Right atrium auricular region (tissue), 2 donors: ENCODE data around the gene SLC35D3. TPM values are rescaled to one million over a fixed set of nuclear protein-coding genes. Genes with fewer than 3 reads are reported as not detected.
"Not testable (repeated sequence)": the region's sequence is repeated elsewhere in the genome, so short reads cannot be mapped to it uniquely, and the experiment has no call there.

Experiments used
- DNase-seq: peaks from one replicate; pipeline ENCODE4 v3.0.0-alpha.2; 2019; ENCODE audit warnings: low spot score
- H3K27ac ChIP-seq, 2 donors: fragments of 200-600 bp; sonication (generic); 1 replicate in 1 of 2; 2 replicates in 1 of 2; pipeline ENCODE4 v1.5.1; 2016 to 2019
- H3K27me3 ChIP-seq, 2 donors: fragments of 200-600 bp; sonication (generic); one replicate each; pipeline versions ENCODE4 v1.5.1 to v1.6.0; 2017 to 2019
- H3K36me3 ChIP-seq: fragments of 200-600 bp; sonication (generic); one replicate; pipeline ENCODE4 v1.5.1; 2016
- H3K4me1 ChIP-seq, 2 donors: fragments of 200-600 bp; sonication (generic); one replicate each; pipeline versions ENCODE4 v1.5.1 to v1.6.0; 2017 to 2019
- H3K4me3 ChIP-seq, 2 donors: fragments of 200-600 bp; sonication (generic); 1 replicate in 1 of 2; 2 replicates in 1 of 2; pipeline ENCODE4 v1.5.1; 2017 to 2019; ENCODE audit warnings: mild to moderate bottlenecking in 1 of 2, moderate library complexity in 1 of 2
- H3K9me3 ChIP-seq, 2 donors: fragments of 200-600 bp; sonication (generic); one replicate each; pipeline ENCODE4 v1.5.1; 2019
- total RNA-seq, 2 donors: library from RNA; depleted of rRNA; stranded (reverse); fragments of >200 nt; gene quantifications; one replicate each; pipeline ENCODE4 v1.1.0, GENCODE V29; 2016
- TF ChIP-seq, protein P1 (sequence below), 2 donors: fragments of 200-600 bp; sonication (generic); IDR thresholded peaks; one replicate each; pipeline ENCODE4 v1.5.1; 2019; ENCODE audit warnings: antibody characterized with exemption in 2 of 2

The SLC35D3 gene
- total RNA-seq, 2 donors from 2014 or later, result not detected

DNA sequence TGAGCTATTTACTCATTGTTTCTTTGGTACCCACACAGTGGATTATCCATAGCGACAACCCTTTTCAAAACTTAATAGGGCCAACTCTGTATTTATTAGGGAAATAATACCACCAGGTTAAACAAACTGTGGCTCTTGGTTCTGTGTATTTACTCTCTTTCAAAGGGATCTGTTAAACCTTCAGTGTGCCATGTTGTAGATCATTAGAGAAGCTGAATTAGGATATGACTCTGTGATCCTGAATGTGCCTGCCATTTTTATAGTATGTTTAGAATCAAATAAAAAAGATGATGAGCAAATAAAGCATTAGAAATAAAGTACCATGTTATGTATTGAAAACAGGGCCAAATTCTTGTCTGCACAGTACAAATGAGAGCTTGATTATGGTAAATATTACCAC, 25.0 kb upstream of the SLC35D3 start:
- TF ChIP-seq, protein P1, sequence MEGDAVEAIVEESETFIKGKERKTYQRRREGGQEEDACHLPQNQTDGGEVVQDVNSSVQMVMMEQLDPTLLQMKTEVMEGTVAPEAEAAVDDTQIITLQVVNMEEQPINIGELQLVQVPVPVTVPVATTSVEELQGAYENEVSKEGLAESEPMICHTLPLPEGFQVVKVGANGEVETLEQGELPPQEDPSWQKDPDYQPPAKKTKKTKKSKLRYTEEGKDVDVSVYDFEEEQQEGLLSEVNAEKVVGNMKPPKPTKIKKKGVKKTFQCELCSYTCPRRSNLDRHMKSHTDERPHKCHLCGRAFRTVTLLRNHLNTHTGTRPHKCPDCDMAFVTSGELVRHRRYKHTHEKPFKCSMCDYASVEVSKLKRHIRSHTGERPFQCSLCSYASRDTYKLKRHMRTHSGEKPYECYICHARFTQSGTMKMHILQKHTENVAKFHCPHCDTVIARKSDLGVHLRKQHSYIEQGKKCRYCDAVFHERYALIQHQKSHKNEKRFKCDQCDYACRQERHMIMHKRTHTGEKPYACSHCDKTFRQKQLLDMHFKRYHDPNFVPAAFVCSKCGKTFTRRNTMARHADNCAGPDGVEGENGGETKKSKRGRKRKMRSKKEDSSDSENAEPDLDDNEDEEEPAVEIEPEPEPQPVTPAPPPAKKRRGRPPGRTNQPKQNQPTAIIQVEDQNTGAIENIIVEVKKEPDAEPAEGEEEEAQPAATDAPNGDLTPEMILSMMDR (IDR thresholded peaks at IDR 0.05), result no peak
- Histone ChIP-seq H3K27me3 (no peaks in the 10 kb centered on the region), H3K9me3 (no peaks in the 10 kb centered on the region), H3K27ac (no peak overlapping the region), H3K4me1 (no peaks in the 10 kb centered on the region), H3K4me3 (no peak overlapping the region), H3K36me3 (peaks cover 9% of the 10 kb centered on the region)
- no peak for DNase-seq

GRCh38 chr6:136901212-136901784, 20.8 kb upstream of the SLC35D3 start:
- no peaks in the 10 kb centered on the region for H3K27me3 ChIP-seq
- TF ChIP-seq, protein P1 (IDR thresholded peaks at IDR 0.05), result no peak
- H3K4me3 ChIP-seq, result no peak overlapping the region
- H3K27ac ChIP-seq, result no peak overlapping the region
- no peaks in the 10 kb centered on the region for H3K4me1 ChIP-seq
- peaks cover 14% of the 10 kb centered on the region for H3K36me3 ChIP-seq
- H3K9me3 ChIP-seq, result no peaks in the 10 kb centered on the region
- no peak for DNase-seq

DNA sequence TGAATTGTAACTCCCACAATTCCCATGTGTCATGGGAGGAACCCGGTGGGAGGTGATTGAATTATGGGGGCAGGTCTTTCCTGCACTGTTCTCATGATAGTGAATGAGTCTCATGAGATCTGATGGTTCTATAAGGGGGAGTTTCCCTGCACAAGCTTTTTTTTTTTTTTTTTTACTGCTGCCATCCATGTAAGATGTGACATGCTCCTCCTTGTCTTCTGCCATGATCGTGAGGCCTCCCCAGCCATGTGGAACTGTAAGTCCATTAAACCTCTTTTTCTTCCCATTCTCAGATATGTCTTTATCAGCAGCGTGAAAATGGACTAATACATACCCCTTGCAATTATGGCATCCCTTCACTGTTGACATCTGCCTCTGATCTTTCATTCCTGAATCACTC, 17.6 kb upstream of the SLC35D3 start:
- not testable (repeated sequence) for H3K9me3 ChIP-seq, H3K4me1 ChIP-seq, H3K27ac ChIP-seq, H3K4me3 ChIP-seq, DNase-seq, H3K27me3 ChIP-seq
- peaks cover 14% of the 10 kb centered on the region for H3K36me3 ChIP-seq

DNA sequence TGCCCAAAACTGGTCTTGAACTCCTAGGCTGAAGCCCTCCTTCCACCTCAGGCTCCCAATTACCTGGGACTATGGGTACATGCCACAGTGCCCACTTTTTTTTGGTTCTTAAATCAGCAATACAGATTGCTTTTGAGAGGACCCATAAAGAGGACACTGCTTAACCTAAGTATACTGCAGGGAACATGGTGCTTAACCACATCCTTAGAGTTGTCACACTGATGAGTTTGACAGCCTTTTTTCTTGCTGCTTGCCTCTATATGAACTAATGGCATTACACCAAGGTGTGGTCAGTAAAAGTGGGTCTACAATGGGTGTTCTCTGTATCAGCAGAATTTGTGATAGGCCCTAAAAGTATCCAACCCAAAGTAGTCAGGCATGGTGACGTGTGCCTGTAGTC, 7.2 kb upstream of the SLC35D3 start:
- Histone ChIP-seq H3K4me3 (no peak overlapping the region), H3K36me3 (peaks cover 6% of the 10 kb centered on the region), H3K27ac (no peak overlapping the region), H3K4me1 (no peaks in the 10 kb centered on the region), H3K9me3 (no peaks in the 10 kb centered on the region), H3K27me3 (peaks cover 0 to 3% of the 10 kb centered on the region in 2 donors)
- TF ChIP-seq, protein P1 (IDR thresholded peaks at IDR 0.05), result no peak
- DNase-seq, result no peak

DNA sequence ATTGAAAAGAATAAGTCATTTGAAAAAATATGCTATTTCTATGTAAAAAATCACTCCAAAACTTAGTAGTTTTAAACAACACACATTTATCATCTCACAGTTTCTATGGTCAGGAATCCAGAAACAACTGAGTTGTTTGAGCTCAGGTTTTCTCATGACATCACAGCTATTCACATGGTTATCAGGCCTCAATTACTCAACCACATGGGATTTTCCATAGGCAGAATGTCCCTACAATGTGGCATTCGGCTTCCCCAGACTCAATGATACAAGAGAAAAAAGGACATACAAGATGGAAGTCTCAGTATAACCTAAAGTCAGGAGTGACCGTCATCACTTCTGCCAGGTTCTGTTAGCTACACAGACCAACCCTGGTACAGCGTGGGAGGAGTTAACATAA, 3.4 kb upstream of the SLC35D3 start:
- H3K27ac ChIP-seq, result no peak overlapping the region
- peaks cover 6% of the 10 kb centered on the region for H3K36me3 ChIP-seq
- peaks cover 24 to 32% of the 10 kb centered on the region in 2 donors for H3K27me3 ChIP-seq
- TF ChIP-seq, protein P1 (IDR thresholded peaks at IDR 0.05), result no peak
- no peak for DNase-seq
- H3K4me1 ChIP-seq, result peaks cover 0 to 31% of the 10 kb centered on the region in 2 donors
- no peaks in the 10 kb centered on the region for H3K9me3 ChIP-seq
- H3K4me3 ChIP-seq, result no peak overlapping the region

DNA sequence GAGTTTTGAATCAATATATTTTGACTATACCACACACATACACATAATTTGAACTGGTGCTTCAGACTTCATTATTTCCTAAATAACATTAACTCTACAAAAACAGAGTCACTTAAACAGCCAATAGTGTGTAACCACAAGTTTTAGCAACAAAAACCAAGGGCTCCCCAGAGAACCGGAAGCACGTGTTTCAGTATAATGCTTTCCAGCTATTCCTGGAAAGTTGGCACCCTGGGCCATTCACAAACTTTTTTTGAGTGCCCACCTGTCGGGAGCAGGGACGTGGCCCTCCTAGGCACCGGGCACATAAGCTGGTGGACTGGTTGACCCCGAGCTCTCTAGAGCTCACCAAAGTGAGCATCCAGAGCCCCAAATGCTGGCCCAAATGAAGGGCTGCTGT, 1.9 kb upstream of the SLC35D3 start:
- TF ChIP-seq, protein P1 (IDR thresholded peaks at IDR 0.05), result no peak
- H3K36me3 ChIP-seq, result no peaks in the 10 kb centered on the region
- H3K4me3 ChIP-seq, result no peak overlapping the region
- H3K27me3 ChIP-seq, result peaks cover 24 to 32% of the 10 kb centered on the region in 2 donors
- H3K4me1 ChIP-seq, result peaks cover 0 to 31% of the 10 kb centered on the region in 2 donors
- no peaks in the 10 kb centered on the region for H3K9me3 ChIP-seq
- H3K27ac ChIP-seq, result no peak overlapping the region
- no peak for DNase-seq
